Measurements from ENCODE around the gene MPZL3.

The MPZL3 gene, protein sequence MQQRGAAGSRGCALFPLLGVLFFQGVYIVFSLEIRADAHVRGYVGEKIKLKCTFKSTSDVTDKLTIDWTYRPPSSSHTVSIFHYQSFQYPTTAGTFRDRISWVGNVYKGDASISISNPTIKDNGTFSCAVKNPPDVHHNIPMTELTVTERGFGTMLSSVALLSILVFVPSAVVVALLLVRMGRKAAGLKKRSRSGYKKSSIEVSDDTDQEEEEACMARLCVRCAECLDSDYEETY

DNA sequence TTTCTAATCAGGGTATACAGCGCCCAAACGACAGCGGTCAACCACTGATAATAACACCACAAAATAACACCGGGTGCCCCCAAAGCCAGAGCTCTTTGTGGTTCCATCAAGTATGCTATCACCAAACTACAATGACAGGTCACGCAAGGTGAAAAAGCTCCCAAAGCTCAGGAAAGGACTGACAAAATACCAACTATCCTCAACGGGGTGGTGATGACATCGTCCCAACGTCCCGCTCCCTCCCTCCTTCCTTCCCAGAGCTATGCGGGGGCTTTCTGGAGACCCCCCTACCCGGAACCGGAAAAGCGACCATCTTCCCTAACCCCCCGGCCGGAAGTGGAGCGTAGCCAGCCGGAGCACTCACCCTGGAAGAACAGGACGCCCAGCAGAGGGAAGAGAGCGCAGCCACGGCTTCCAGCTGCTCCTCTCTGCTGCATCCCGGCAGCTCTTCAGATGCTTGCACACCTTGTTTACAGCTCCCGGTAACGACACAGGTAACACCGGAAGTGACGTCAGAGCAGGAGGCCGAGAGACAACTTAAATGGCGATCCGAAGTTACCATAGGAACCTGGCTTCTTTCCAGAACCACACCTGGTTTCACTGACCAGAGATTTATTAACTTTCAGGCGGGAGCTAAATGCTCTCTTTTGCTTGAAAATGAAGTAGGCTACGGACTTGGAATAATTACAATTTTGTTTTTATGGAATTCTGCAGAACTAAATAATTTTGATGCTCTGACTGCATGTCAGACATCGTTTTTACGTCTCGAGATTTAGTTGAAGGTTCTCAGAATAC, at the start of gene MPZL3:
TSS of gene MPZL3 (minus strand) at position 508 of the 795 bp plus-strand sequence. CDS start at position 437, 71 bp downstream.
- DNase-seq (ENCODE audit: low spot score) = peak; percentile 37

DNA sequence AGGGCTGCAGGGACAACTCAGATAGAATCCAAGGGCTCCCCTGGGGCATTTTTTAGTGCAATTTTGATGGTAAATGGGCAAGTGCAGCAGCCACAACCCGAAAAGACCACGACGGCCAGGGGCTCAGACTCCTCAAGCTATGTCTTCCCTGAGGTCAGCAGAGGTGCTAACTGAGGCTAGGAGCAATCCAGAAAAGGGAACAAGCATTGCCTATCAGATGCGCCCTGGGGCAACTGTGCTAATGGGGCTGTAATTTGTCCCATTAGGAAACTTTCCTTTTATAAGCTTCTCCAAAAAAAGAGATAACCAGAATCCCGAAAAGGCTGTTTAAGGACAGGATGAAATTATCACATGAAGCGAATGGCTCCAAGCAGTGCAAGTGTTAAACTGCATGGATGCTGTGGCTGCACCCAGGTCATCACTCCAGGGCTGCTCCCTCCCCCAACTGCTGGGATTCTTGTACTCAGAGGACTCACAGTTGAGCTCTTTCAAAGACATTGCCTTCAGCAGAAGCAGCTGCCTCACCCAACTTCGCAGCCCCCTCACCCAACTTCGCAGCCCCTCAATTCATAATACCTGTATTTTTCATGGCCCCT, 49.5 kb upstream of the MPZL3 start:
- DNase-seq (ENCODE audit: low spot score) = no peak

DNA sequence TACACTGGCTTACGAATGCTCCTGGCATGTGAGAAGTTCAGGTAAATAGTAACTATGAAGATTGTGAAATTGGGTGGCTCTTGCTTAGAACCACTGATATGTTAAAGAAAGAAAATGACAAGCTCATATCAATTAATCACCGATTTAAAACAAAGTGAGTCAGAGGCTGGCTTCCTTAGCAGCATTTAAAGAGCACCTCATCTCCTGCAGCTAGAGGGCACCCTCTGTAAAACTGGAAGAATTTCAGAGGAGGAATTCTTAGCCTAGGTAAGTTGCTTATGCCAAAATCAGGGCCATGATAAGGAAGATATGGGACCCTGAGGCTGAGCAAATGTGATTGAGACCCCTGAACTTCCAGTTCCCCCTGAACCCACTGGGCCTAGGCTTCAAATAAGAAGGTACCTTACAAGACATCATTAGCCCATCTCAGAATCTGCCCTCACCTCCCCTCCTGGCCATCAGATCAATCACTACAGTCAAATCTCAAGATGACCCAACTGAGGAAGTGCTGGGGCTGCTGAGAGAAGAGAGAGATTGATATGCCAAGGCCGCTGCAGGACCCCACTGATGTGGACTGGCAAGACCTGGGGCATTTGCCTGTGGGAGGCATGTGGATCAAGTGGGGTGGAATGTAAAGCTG, 43.8 kb upstream of the MPZL3 start:
- no peak for DNase-seq (ENCODE audit: low spot score)

DNA sequence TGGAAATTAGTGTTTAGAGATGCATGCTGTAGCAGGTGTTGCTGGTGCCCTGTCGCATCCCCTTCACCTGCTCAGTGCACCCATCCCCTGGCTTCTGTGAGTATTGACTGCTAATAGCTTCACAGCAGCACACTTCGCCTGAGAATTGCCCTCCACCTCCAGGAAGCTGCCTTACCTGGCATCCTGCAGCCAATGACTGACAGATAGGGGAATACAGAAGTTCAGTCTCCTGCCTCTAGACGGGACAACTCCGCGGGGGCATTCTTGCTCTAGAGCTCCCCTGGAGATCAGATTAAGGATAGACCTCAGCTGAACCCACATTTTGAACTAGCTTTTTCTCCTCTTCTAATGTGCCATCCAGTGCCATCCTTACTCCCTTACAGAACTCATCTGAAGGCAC, 43.0 kb upstream of the MPZL3 start:
- no peak for DNase-seq (ENCODE audit: low spot score)

DNA sequence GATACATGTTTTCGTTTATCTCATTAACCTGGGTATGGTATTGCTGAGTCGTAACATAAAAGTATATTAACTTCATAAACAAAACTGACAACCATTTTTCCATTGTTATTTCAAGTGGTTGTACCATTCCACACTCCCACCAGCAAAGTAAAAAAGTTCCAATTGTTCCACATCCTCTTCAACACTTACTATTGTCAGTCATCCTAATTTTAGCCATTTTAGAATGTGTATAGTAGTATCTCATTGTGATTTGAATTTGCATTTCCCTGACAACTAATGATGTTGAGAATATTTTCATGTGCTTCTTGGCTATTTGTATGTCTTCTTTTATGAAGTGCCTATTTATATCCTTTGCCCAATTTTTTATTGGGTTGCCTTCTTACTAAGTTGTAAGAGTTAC, 41.9 kb upstream of the MPZL3 start:
- no peak for DNase-seq (ENCODE audit: low spot score)

DNA sequence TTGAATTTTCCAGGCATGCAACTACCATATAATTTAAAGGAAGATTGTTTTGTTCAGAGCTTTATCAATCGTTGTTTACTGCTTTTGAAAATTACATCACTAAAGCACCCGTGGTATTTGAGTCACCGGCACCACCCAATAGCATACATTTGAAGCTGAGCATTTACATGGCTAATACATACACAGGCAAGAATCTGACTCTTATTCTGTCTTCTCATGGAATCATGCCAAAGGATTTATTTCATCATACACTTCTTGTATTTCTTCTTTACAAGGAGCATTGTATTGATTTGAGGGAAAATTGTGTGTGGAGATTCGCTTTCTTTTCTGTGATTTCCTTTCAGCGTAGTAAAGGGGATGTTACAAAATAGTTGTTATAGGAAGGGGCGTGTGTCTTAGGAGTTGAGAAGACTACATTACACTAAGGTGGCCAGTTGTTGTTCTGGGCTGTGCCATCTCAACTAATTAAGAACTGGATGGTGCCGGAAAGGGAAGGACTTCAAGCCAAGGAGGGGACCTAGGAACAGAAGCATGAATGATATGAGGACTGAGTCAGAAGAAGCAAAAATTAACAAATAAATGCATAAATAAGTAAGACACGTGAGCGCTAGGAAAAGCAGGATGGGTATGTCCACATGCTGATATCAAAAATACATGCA, 39.4 kb upstream of the MPZL3 start:
- no peak for DNase-seq (ENCODE audit: low spot score)

DNA sequence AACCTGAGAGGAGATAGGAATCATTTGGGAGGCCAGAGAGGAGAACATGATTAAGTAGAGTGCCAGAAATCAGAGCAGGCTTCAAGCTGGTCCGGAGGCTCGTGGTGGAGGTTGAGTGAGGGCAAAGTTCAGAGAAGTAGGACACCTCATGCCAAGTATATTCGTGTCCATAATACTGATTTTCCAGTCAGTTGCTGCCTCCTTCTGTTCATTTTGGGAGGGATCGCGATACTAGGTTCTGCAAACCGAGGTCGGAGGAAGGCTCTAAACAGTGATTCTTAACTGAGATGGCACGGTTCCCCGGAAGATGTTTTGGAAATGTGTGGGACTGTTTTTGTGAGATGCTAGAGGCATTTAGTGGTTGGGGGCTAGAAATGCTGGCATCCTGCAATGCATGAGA, 38.8 kb upstream of the MPZL3 start:
- DNase-seq (ENCODE audit: low spot score) = no peak

DNA sequence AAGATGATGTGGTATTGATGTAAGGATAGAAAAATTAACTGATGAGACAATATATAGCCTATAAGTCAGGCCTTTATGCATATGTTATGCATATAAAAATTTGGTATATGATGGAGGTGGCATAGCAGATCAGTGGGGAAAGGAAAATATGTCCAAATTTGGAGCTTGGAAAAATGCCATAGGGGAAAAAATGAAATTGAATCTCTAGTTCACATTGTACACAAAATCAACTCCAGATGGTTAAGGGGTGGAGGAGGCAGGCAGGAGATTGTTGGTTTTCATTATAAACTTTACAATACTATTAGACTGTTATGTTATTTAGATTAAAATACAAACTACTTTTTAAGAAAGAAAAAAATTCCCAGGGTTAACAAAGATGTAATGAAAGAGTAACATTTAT, 37.2 kb upstream of the MPZL3 start:
- no peak for DNase-seq (ENCODE audit: low spot score)

DNA sequence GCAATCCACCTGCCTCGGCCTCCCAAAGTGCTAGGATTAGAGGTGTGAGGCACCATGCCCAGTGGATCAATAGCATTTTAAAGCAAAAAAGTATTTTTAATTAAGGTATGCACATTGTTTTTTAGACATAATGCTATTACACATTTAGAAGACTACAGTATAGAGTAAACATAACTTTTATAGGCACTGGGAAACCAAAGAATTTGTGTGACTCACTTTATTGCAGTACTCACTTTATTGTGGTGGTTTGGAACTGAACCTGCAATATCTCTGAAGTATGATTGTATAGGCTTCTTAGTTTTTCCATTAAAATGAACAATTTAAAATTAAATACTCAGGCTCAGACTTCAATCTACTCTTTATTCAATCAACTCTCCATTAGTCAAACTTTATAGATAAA, 34.8 kb upstream of the MPZL3 start:
- DNase-seq (ENCODE audit: low spot score) = no peak

DNA sequence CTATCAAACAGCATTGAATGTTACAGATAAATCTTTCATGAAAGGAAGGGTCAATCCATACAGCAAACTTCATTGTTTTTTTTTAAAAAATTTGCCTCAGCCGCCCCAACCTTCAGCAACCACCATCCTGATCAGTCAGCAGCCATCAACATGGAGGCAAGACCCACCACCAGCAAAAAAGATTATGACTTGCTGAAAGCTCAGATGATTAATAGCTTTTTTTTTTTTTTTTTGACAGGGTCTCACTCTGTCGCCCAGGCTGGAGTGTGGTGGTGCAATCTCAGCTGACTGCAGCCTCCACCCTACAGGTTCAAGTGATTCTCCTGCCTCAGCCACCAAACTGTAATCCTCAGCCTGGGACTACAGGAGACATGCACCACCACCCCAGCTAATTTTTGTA, 34.4 kb upstream of the MPZL3 start:
- DNase-seq (ENCODE audit: low spot score) = no peak

DNA sequence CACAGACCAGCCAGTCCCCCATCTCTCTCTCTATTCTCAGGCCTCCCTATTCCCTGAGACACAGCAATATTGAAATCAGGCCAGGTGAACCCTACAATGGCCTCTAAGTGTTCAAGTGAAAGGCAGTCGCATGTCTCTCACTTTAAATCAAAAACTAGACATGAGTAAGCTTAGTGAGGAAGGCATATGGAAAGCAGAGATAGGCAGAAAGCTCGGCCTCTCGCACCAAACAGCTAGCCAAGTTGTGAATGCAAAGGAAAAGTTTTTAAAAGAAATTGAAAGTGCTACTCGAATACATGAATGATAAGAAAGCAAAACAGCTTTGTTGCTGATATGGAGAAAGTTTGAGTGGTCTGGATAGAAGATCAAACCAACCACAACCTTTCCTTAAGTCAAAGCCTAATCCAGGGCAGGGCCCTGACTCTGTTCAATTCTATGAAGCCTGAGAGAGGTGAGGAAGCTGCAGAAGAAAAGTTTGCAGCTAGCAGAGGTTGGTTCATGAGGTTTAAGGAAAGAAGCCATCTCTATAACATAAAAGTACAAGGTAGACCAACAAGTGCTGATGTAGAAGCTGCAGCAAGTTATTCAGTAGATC, 31.7 kb upstream of the MPZL3 start:
- no peak for DNase-seq (ENCODE audit: low spot score)

DNA sequence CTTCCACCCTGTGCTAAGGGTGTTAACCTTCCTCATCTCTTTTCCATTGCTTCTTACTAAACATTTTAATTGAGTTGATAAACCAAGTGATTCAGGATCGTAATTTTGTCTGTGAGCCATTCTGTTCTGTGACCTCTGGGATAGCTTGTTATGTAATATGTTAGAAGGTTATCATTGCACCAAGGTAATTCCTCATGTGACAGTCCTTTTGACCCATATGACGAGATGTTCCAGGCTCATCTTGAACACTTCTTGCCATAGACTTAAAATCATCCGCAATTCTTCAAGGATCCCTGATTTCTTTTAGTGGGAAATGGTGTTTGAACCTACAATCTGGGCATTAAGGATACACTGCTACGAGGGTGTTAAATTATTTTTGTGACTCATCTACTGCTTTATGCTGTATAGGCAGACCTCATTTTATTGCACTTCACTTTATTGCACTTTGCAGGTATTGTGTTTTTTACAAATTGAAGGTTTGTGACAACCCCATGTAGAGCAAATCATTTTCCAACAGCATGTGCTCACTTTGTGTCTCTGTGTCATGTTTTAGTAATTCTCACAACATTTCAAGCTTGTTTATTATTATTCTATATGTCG, 31.0 kb upstream of the MPZL3 start:
- no peak for DNase-seq (ENCODE audit: low spot score)

DNA sequence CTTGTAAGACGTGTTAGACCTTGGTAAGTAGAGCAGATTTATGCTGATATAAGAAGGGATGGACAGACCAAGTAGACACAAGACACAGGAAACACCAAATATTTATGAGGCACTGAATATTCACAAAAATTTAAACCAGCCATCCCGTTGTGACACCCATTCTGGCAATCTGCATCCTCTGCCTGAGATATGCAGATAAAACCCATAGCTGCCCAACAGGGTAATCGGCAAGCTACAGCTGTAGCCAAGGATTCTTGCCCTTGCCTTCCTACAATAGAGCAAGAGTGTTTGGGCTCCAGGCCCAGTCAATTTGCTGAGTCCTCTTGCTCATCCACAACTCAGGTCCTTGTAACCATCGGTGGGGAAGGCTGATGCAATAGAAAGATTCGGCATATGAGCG, 30.4 kb upstream of the MPZL3 start:
- DNase-seq (ENCODE audit: low spot score) = no peak

DNA sequence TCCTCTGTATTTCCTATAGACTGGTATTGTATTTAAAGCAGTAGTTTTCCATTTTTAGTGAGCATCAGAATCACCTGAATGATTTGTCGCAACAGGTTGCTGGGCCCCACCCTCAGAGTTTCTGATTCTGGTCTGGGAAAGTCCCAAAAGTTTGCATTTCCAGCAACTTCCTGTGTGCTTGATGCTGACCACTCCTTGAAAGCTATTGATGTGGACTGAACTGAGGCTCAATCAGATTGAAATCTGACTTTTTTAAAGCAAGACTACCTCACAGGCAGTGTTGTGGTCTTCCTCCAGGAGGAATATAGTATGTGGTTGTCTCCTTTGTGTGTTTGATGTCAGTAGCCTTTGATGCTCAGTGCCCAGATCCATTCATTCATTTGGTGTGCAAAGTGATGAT, 29.1 kb upstream of the MPZL3 start:
- no peak for DNase-seq (ENCODE audit: low spot score)

DNA sequence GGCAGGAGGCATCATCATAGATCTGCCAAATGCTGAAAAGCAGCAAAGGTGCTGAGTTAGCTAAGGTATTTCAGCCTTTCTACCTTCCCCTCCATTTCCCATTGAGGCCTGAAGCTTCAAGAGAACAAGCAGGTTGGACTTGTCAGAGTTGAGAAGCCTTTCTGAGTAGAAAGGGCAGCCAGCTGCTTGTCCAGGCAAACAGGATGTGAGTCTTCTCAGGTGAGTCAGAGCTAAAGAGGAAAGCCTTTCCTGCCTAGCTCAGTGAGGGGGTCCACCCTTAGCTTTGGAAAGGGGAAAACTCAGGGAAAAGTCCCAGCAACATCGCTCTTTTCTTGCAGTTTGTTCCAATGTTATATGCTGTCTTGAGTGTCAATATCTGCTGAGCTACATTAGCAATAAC, 25.1 kb upstream of the MPZL3 start:
- DNase-seq (ENCODE audit: low spot score) = no peak

DNA sequence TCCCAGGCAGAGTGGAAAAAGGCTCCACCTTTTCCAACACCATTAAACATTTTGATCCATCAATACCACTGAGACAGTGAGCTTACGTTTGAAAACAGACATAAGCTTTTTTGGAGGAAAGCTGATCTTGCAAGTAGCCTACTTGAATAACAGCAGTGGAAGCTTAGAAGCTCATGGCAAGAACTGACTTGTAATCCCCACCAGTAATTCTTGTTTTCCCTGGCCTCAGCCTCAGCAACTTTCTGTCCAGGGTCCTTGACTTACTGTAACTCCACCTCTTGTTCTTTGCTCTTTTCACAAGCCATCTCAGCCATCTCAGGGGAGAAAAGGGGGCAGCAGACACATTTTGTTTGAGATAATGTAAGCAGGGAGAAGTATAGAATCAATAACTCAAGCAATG, 24.3 kb upstream of the MPZL3 start:
- DNase-seq (ENCODE audit: low spot score) = no peak

DNA sequence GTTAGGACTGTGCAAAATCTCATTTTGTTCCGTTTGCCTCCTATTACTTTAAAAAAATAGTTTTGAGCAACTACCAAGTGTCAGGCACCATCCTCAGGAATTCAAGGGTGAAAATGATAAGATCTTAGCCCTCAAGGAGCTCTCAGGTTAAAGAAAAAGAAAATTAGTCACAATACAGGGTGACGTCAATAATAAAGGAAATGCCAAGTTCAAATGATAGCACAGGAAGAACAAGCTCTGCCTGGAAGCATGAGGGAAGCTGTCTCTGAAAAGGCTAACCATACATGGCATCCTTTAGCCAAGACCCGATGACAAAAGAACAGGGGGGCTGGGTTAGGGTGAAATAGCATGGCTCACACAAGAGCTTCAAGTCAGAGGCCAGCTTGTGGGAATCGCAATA, 23.0 kb upstream of the MPZL3 start:
- DNase-seq (ENCODE audit: low spot score) = no peak

DNA sequence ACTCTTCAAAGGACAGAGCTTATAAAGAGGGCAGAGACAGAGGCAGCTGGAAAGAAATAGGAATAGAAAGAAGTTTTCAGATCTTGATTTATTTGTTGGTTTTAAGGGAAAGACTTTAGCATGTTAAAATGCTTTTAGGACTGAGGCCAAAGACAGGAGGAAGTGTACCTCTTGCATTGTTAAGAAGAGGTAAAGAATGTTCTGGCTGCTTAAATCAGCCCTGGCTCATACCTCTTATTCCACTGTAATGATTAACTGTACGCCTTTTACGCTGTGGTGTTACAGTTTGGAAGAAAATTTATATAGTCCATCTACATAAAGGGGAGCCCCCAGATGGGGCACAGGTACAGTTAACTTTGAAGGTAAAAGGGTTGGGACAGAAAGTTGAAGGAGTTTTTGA, 22.0 kb upstream of the MPZL3 start:
- DNase-seq (ENCODE audit: low spot score) = no peak

DNA sequence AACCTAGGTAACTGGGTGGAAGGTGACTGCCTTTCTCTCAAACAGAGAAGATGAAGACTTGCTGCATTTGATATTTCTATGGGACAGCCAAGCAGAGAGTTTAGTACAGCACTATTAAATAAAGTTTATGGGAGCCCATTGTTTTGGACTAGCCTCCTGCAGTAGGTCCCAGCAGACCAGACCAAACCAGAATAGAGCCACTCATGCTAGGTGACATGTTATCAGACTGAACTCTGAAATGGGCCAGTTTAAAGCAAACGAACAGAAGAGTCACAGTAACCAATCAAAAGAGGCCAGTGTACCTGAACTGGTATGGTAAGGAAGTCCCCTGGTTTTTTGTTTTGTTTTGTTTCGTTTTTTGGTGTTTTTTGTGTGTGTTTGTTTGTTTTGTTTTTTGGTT, 19.8 kb upstream of the MPZL3 start:
- no peak for DNase-seq (ENCODE audit: low spot score)

DNA sequence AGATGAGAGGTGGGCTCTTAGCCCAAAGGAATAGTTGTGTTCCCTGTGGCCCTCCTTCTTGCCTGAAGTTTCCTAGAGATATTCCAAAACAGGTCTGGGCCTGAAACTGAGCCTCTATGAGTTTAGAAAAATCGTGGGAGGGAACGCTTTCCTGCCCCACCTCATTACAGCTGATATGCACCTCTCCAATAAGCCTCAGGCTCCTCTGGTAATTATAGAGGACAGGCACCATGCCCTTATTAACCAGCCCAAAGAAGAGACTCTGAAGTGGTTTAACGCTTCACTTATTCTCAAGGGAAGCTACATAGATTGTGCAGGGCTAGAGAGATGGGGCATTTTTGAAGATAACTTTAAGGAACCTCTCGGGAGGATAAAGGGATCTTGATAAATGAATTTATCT, 15.3 kb upstream of the MPZL3 start:
- DNase-seq (ENCODE audit: low spot score) = no peak

DNA sequence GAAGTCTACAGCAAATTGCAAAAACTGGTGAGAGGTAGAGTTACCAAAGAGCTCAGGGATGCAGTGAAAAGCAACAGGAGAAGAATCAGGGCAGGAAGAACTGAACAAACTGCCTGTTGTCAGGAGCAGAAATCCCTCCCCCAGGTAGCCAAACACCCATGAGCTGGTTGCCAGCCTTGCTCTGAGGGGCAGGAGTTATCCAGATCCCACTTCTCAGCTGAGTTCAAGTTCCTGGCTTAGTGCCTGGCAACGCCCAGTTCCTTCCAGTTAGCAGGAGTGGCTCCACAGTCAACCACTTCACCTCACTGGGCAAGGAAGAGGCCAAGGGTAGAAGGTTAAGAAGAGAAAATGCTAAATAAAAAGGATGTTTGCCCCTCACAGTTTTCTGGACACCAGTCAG, 13.8 kb upstream of the MPZL3 start:
- DNase-seq (ENCODE audit: low spot score) = no peak
